ENCODE results near the gene IFITM1. TPM values are rescaled to one million over a fixed set of nuclear protein-coding genes. Genes with fewer than 3 reads are reported as not detected.

IFITM1 gene
- total RNA-seq (10 to 100 TPM; 12.6 to 37.4 TPM), polyA plus RNA-seq (100 to 1,000 TPM in 1 of 2 donors, 10 to 100 TPM in 1; 96.0 to 113 TPM)

GRCh38 chr11:313787-314553 lies at the start of gene IFITM1:
TSS of gene IFITM1 (plus strand) at chr11:314040. CDS start at chr11:314171, 131 bp downstream.
- Histone ChIP-seq H3K4me3 (ENCODE audit: low read depth in 1 of 3, low read length in 3 of 3) (peak within 1 kb of the TSS; percentile 48 to 71 (median 61)), H3K9ac (ENCODE audit: low read depth in 1 of 2, low read length in 2 of 2) (peak within 1 kb of the TSS; percentile 81 to 91), H3K27ac (ENCODE audit: low read depth in 1 of 2, low read length in 2 of 2) (peak within 1 kb of the TSS; percentile 81 to 92), H3K9me3 (ENCODE audit: control insufficient read depth in 4 of 4, low read length in 3 of 4) (no peaks in the 10 kb centered on the region), H3K4me1 (ENCODE audit: control insufficient read depth in 4 of 4, insufficient read depth in 4 of 4, low read length in 3 of 4) (peaks cover 3 to 46% (median 22%) of the 10 kb centered on the region in 4 donors), H3K36me3 (ENCODE audit: control insufficient read depth in 4 of 4, insufficient read depth in 3 of 4, low read depth in 1 of 4, low read length in 3 of 4) (no peaks in the 10 kb centered on the region), H3K27me3 (ENCODE audit: control insufficient read depth in 4 of 4, insufficient read depth in 4 of 4, low read length in 3 of 4) (no peaks in the 10 kb centered on the region)
- 35% methylated on average over 18 of the region's 18 CpGs for WGBS
- DNase-seq (ENCODE audit: low spot score), result no peak
- peak; percentile 22 to 52 for TF ChIP-seq HNF4A (conservative IDR thresholded peaks at IDR 0.05)
- TF ChIP-seq, protein P1, sequence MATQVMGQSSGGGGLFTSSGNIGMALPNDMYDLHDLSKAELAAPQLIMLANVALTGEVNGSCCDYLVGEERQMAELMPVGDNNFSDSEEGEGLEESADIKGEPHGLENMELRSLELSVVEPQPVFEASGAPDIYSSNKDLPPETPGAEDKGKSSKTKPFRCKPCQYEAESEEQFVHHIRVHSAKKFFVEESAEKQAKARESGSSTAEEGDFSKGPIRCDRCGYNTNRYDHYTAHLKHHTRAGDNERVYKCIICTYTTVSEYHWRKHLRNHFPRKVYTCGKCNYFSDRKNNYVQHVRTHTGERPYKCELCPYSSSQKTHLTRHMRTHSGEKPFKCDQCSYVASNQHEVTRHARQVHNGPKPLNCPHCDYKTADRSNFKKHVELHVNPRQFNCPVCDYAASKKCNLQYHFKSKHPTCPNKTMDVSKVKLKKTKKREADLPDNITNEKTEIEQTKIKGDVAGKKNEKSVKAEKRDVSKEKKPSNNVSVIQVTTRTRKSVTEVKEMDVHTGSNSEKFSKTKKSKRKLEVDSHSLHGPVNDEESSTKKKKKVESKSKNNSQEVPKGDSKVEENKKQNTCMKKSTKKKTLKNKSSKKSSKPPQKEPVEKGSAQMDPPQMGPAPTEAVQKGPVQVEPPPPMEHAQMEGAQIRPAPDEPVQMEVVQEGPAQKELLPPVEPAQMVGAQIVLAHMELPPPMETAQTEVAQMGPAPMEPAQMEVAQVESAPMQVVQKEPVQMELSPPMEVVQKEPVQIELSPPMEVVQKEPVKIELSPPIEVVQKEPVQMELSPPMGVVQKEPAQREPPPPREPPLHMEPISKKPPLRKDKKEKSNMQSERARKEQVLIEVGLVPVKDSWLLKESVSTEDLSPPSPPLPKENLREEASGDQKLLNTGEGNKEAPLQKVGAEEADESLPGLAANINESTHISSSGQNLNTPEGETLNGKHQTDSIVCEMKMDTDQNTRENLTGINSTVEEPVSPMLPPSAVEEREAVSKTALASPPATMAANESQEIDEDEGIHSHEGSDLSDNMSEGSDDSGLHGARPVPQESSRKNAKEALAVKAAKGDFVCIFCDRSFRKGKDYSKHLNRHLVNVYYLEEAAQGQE (IDR thresholded peaks at IDR 0.05), result peak; percentile 53
- TF ChIP-seq SP1 (IDR thresholded peaks at IDR 0.05), result peak; percentile 68
- no peak for TF ChIP-seq EGR1 (IDR thresholded peaks at IDR 0.05; ENCODE audit: low read depth in 2 of 2)
- peak; percentile 90 for TF ChIP-seq TAF1 (conservative IDR thresholded peaks at IDR 0.05)
- TF ChIP-seq, protein P2, sequence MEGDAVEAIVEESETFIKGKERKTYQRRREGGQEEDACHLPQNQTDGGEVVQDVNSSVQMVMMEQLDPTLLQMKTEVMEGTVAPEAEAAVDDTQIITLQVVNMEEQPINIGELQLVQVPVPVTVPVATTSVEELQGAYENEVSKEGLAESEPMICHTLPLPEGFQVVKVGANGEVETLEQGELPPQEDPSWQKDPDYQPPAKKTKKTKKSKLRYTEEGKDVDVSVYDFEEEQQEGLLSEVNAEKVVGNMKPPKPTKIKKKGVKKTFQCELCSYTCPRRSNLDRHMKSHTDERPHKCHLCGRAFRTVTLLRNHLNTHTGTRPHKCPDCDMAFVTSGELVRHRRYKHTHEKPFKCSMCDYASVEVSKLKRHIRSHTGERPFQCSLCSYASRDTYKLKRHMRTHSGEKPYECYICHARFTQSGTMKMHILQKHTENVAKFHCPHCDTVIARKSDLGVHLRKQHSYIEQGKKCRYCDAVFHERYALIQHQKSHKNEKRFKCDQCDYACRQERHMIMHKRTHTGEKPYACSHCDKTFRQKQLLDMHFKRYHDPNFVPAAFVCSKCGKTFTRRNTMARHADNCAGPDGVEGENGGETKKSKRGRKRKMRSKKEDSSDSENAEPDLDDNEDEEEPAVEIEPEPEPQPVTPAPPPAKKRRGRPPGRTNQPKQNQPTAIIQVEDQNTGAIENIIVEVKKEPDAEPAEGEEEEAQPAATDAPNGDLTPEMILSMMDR (IDR thresholded peaks at IDR 0.05; ENCODE audit: low read depth, low read length, missing input control), result no peak
- TF ChIP-seq HNF4G (IDR thresholded peaks at IDR 0.05), result no peak
- no peak for TF ChIP-seq ZBTB33 (IDR thresholded peaks at IDR 0.05)
- TF ChIP-seq RXRA (IDR thresholded peaks at IDR 0.05), result peak; percentile 29 to 46
- peak; percentile 6 for TF ChIP-seq YY1 (IDR thresholded peaks at IDR 0.05)

GRCh38 chr11:266676-267439 lies 47.0 kb upstream of the IFITM1 start:
- Histone ChIP-seq H3K4me1 (ENCODE audit: control insufficient read depth in 4 of 4, insufficient read depth in 4 of 4, low read length in 3 of 4) (peaks cover 0 to 3% (median 0%) of the 10 kb centered on the region in 4 donors), H3K9me3 (ENCODE audit: control insufficient read depth in 4 of 4, low read length in 3 of 4) (peaks cover 0 to 1% (median 0%) of the 10 kb centered on the region in 4 donors), H3K27ac (ENCODE audit: low read depth in 1 of 2, low read length in 2 of 2) (no peak overlapping the region), H3K36me3 (ENCODE audit: control insufficient read depth in 4 of 4, insufficient read depth in 3 of 4, low read depth in 1 of 4, low read length in 3 of 4) (no peaks in the 10 kb centered on the region), H3K4me3 (ENCODE audit: low read depth in 1 of 3, low read length in 3 of 3) (no peak overlapping the region), H3K27me3 (ENCODE audit: control insufficient read depth in 4 of 4, insufficient read depth in 4 of 4, low read length in 3 of 4) (no peaks in the 10 kb centered on the region), H3K9ac (ENCODE audit: low read depth in 1 of 2, low read length in 2 of 2) (no peak overlapping the region)
- no peak for DNase-seq (ENCODE audit: low spot score)
- WGBS, result 85% methylated on average over 5 of the region's 13 CpGs
- TF ChIP-seq, protein P3, sequence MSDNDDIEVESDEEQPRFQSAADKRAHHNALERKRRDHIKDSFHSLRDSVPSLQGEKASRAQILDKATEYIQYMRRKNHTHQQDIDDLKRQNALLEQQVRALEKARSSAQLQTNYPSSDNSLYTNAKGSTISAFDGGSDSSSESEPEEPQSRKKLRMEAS (IDR thresholded peaks at IDR 0.05), result no peak
- no peak for TF ChIP-seq ATF3 (IDR thresholded peaks at IDR 0.05)
- no peak for TF ChIP-seq EGR1 (IDR thresholded peaks at IDR 0.05; ENCODE audit: low read depth in 2 of 2)
- TF ChIP-seq GABPA (IDR thresholded peaks at IDR 0.05 in 1 of 2, conservative IDR thresholded peaks at IDR 0.05 in 1 of 2), result no peak
- TF ChIP-seq TAF1 (conservative IDR thresholded peaks at IDR 0.05), result no peak
- TF ChIP-seq YY1 (IDR thresholded peaks at IDR 0.05), result no peak
- TF ChIP-seq RXRA (IDR thresholded peaks at IDR 0.05), result no peak
- TF ChIP-seq, protein P2 (IDR thresholded peaks at IDR 0.05; ENCODE audit: low read depth, low read length, missing input control), result no peak
- TF ChIP-seq NR2F2 (IDR thresholded peaks at IDR 0.05), result no peak
- TF ChIP-seq ZBTB33 (IDR thresholded peaks at IDR 0.05), result no peak
- TF ChIP-seq SP1 (IDR thresholded peaks at IDR 0.05), result no peak
- TF ChIP-seq RAD21 (IDR thresholded peaks at IDR 0.05), result no peak
- TF ChIP-seq FOXA1 (IDR thresholded peaks at IDR 0.05), result no peak
